Heart right ventricle (tissue), 16 donors: ENCODE measurements around the gene MRPL53. TPM values are rescaled to one million over a fixed set of nuclear protein-coding genes. Genes with fewer than 3 reads are reported as not detected.

Experiments used
- ATAC-seq, 8 donors: fragments of 200-7000 bp; cut with Tn5 transposase; one replicate each; pipeline ENCODE4 v1.9.1; 2020; ENCODE audit warnings: mild to moderate bottlenecking in 8 of 8, moderate library complexity in 8 of 8, moderate number of reproducible peaks in 1 of 8
- DNase-seq, 2 donors: peaks; one replicate each; pipeline ENCODE4 v3.0.0-alpha.2; 2020
- H3K27ac ChIP-seq, 10 donors: fragments of 200-600 bp; sonication (generic) in 2 of 10; one replicate each; pipeline versions ENCODE4 v1.5.0 to v1.8.0; 2020 to 2022; ENCODE audit warnings: mild to moderate bottlenecking in 3 of 10
- H3K27me3 ChIP-seq, 7 donors: fragments of 200-600 bp; one replicate each; pipeline ENCODE4 v1.8.0; 2021 to 2022; ENCODE audit warnings: mild to moderate bottlenecking in 2 of 7
- H3K36me3 ChIP-seq, 9 donors: fragments of 200-600 bp; sonication (generic) in 1 of 9; one replicate each; pipeline versions ENCODE4 v1.5.0 to v1.8.0; 2020 to 2022; ENCODE audit warnings: mild to moderate bottlenecking in 2 of 9
- H3K4me1 ChIP-seq, 9 donors: fragments of 200-600 bp; sonication (generic) in 1 of 9; one replicate each; pipeline versions ENCODE4 v1.5.0 to v1.8.0; 2020 to 2022; ENCODE audit warnings: mild to moderate bottlenecking in 4 of 9
- H3K4me3 ChIP-seq, 10 donors: fragments of 200-600 bp; sonication (generic) in 2 of 10; one replicate each; pipeline versions ENCODE4 v1.5.0 to v1.8.0; 2020 to 2022; ENCODE audit warnings: mild to moderate bottlenecking in 7 of 10, moderate library complexity in 2 of 10
- H3K9me3 ChIP-seq, 11 donors: fragments of 200-600 bp in 10 of 11; sonication (generic) in 2 of 11; one replicate each; pipeline versions ENCODE4 v1.5.0 to v1.8.0; 2013 to 2022; ENCODE audit warnings: mild to moderate bottlenecking in 2 of 11, control low read depth in 1 of 11, moderate library complexity in 1 of 11
- CTCF ChIP-seq, 9 donors: fragments of 200-600 bp; sonication (generic) in 2 of 9; IDR thresholded peaks; one replicate each; pipeline versions ENCODE4 v1.5.0 to v1.8.0; 2021 to 2022; ENCODE audit warnings: antibody characterized with exemption in 9 of 9, mild to moderate bottlenecking in 5 of 9, moderate library complexity in 1 of 9
- WGBS, 2 donors: extraction: QIAGEN DNeasy Blood & Tissue Kit; methylation state at CpG; one replicate each; pipeline ENCODE4 v1.1.7; 2013; ENCODE audit warnings: inconsistent platforms in 1 of 2; 5-methylcytosine and 5-hydroxymethylcytosine counted together
- intact Hi-C, 10 donors: fragments of 100-400 bp; cut with DNase I; formaldehyde crosslinking; loops; one replicate each; pipeline versions ENCODE4 v1.11.1 to v1.14.2; 2022
- polyA plus RNA-seq, 2 donors: library from polyadenylated mRNA; stranded (reverse); fragments of 200-250 nt; gene quantifications; one replicate each; pipeline ENCODE4 v1.2.3, GENCODE V29; 2013
- total RNA-seq, 10 donors: library from RNA; stranded (reverse); fragmentation: NEBNext Ultra II Directional in 3 of 10; extraction: Animal tissue kit (Norgen Biotek cat#: 25700) in 3 of 10; gene quantifications; one replicate each; pipeline versions ENCODE4 v1.2.1 to v1.2.4, GENCODE V29; 2021 to 2023
- donor health status: Arrhythmogenic right ventricular cardiomyopathy.
- donor health status: ischemic (EF 13 %, LVEDD 7.1; RV severe dilation, severe dysfunction).
- donor health status: healthy with polysubstance abuse.
- donor health status: DM: no; HTN: yes; CAD: no.
- donor health status: DM: no; HTN: no; CAD: no.
- donor health status: ischemic (EF 25% LVEDD 6.9; RV normal size, moderate dysfunction).
- donor health status: ischemic (EF 25% LVEDD 5.7; RV mildly dilated, moderate dysfunction).
- donor health status: healthy.
- donor health status: DM: yes; HTN: yes; CAD: no.
- donor health status: Ischemic cardiomyopathy.
- donor health status: ischemic (EF 35%, LVEDD 5.7; RV mildly dilated, moderate dysfunction).
- donor health status: nonischemic (EF 11% LVEDD 7.7; RV severe dilation, severe dysfunction).
- donor health status: DM: yes; HTN: yes; CAD: no.
- donor health status: PGD.
- donor health status: ischemic (EF 29% LVEDD 5.4; RV normal size, mild dysfunction).
- donor health status: nonischemic (EF 23%, LVEDD 6.1; RV moderate dilation, normal function).

MRPL53 gene
- total and polyA plus RNA-seq, 12 donors: 92.3 to 188 (median 148) TPM

GRCh38 chr2:74440378-74441169, 31.9 kb downstream of the MRPL53 start:
- intact Hi-C loops: no loop called here
- DNase-seq (peak; percentile 90 to 92), ATAC-seq (peak; percentile 91 to 96 (median 94))
- Histone ChIP-seq H3K4me1 (peaks cover 6 to 68% (median 57%) of the 10 kb centered on the region in 9 donors), H3K4me3 (peak overlapping the region; percentile 31 to 71 (median 58)), H3K27me3 (peaks cover 0 to 43% (median 0%) of the 10 kb centered on the region in 7 donors), H3K9me3 (no peaks in the 10 kb centered on the region), H3K36me3 (peaks cover 0 to 7% (median 0%) of the 10 kb centered on the region in 9 donors), H3K27ac (peak overlapping the region; percentile 51 to 97 (median 87))
- TF ChIP-seq CTCF (IDR thresholded peaks at IDR 0.05): peak in 8 of 9 donors; percentile 13 to 49 (median 35)
- WGBS, 2 donors: 7% methylated on average over 45 of the region's 45 CpGs

- ATAC-seq (peak; percentile 40 to 72 (median 67)), DNase-seq (peak; percentile 82 to 83)
- H3K4me3 ChIP-seq: peak overlapping the region; percentile 31 to 71 (median 58)
- peaks cover 0 to 43% (median 0%) of the 10 kb centered on the region in 7 donors for H3K27me3 ChIP-seq
- no peaks in the 10 kb centered on the region for H3K9me3 ChIP-seq
- H3K36me3 ChIP-seq: peaks cover 0 to 7% (median 0%) of the 10 kb centered on the region in 9 donors
- 5 to 7% methylated on average over 14 of the region's 14 CpGs for WGBS, 2 donors
- H3K4me1 ChIP-seq: peaks cover 6 to 72% (median 57%) of the 10 kb centered on the region in 9 donors
- intact Hi-C loops: loop anchor here in 1 of 10 donors (2.0 kb wide), 1 partner anchor 19 kb away; the partner anchor contains the start of genes C2orf81 and WDR54
- peak overlapping the region; percentile 51 to 97 (median 87) for H3K27ac ChIP-seq
- no peak for TF ChIP-seq CTCF (IDR thresholded peaks at IDR 0.05)
These were observed 32.6 kb downstream of the MRPL53 start for GRCh38 chr2:74439803-74440377.

GRCh38 chr2:74439373-74439772, 33.1 kb downstream of the MRPL53 start:
- Histone ChIP-seq H3K27ac (peak overlapping the region; percentile 51 to 97 (median 87)), H3K36me3 (peaks cover 0 to 7% (median 0%) of the 10 kb centered on the region in 9 donors), H3K4me1 (peaks cover 6 to 73% (median 56%) of the 10 kb centered on the region in 9 donors), H3K27me3 (peaks cover 0 to 43% (median 0%) of the 10 kb centered on the region in 7 donors), H3K4me3 (peak overlapping the region; percentile 31 to 71 (median 58)), H3K9me3 (no peaks in the 10 kb centered on the region)
- intact Hi-C loops: loop anchor here in 1 of 10 donors (2.0 kb wide), 1 partner anchor 19 kb away; the partner anchor contains the start of genes C2orf81 and WDR54
- TF ChIP-seq CTCF (IDR thresholded peaks at IDR 0.05): no peak
- DNase-seq: no peak
- 31 to 43% methylated on average over 3 of the region's 3 CpGs for WGBS, 2 donors
- no peak for ATAC-seq

GRCh38 chr2:74438248-74438647, 34.2 kb downstream of the MRPL53 start:
- 90 to 97% methylated on average over 1 of the region's 1 CpG for WGBS, 2 donors
- H3K4me1 ChIP-seq: peaks cover 6 to 65% (median 48%) of the 10 kb centered on the region in 9 donors
- H3K4me3 ChIP-seq: peak overlapping the region in 2 of 10 donors; percentile 8 to 58
- peak overlapping the region in 3 of 10 donors; percentile 9 to 97 (median 92) for H3K27ac ChIP-seq
- peaks cover 0 to 7% (median 0%) of the 10 kb centered on the region in 9 donors for H3K36me3 ChIP-seq
- no peak for TF ChIP-seq CTCF (IDR thresholded peaks at IDR 0.05)
- intact Hi-C loops: loop anchor here in 1 of 10 donors (2.0 kb wide), 1 partner anchor 17 kb away; the partner anchor contains the start of genes C2orf81 and WDR54
- no peak for ATAC-seq
- no peak for DNase-seq
- H3K9me3 ChIP-seq: no peaks in the 10 kb centered on the region
- peaks cover 0 to 42% (median 0%) of the 10 kb centered on the region in 7 donors for H3K27me3 ChIP-seq
